ENCODE results near the gene CD300LB.
"Not testable (repeated sequence)": the region's sequence is repeated elsewhere in the genome, so short reads cannot be mapped to it uniquely, and the experiment has no call there.

Gene CD300LB

DNA sequence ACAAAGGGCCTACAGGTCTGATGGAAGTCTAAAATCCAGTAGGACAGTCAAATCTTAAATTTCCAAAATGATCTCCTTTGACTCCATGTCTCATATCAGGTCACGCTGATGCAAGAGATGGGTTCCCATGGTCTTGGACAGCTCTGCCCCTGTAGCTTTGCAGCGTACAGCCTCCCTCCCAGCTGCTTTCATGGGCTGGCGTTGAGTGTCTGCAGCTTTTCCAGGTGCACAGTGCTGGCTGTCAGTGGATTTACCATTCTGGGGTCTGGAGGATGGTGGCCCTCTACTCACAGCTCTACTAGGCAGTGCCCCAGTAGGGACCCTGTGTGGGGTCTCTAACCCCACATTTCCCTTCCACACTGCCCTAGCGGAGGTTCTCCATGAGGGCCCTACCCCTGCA is 43.0 kb downstream of the CD300LB start:
- DNase-seq, result not testable (repeated sequence)

DNA sequence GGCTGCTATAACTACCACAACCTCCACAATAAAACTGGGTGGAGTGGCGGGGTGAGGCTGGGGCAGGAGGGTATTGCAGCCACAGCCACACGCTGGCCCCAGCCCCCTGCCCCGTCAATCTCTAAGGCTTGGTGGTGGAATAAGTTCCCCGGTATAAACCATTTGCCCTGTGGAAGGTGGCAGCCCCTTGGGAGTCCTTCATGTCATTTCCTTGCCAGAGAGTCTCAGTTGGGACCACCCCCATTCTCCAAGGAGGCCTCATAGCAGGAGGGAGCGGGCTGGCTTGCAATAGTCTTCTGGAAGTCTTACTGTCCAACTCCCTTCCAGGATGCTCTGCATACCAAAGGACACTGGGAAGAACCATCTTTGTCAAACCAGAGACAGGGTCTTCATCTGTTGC is 45.4 kb downstream of the CD300LB start:
- DNase-seq, result no peak

DNA sequence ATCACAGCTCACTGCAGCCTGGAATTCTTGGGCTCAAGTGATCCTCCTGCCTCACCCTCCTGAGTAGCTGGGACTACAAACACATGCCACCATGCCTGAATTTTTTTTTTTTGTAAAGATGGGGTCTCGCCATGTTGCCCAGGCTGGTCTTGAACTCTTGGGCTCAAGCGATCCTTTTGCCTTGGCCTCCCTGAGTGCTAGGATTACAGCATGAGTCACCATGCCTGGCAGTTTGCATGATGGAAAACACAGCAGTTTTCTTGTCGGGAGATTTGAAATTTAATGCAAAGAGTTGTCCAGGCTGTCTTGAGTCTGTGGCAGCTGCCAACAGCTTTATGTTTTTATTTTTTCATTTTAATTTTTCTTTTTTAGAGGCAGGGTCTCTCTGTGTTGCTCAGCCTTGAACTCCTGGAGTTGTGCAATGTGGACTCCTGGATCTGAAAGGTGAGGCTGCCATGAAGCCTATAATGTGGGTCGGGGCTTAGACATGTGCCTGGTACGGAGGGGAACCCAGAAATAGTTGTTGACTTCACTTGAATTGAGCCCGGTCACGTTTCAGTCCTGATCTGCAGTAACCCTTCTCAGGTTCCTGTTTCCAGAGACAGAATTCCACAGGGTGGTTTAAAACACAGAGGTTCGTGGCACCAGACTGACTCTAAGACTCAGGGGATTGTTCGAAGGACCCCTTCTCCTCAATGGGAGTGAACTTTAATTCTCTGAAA is 46.1 kb downstream of the CD300LB start:
- no peak for DNase-seq

- DNase-seq, result no peak
Measured at GRCh38 chr17:74484066-74484465, 47.2 kb downstream of the CD300LB start.

GRCh38 chr17:74481621-74482020 is 49.7 kb downstream of the CD300LB start:
- no peak for DNase-seq

GRCh38 chr17:74480290-74480689 is 51.0 kb downstream of the CD300LB start:
- DNase-seq, result no peak

DNA sequence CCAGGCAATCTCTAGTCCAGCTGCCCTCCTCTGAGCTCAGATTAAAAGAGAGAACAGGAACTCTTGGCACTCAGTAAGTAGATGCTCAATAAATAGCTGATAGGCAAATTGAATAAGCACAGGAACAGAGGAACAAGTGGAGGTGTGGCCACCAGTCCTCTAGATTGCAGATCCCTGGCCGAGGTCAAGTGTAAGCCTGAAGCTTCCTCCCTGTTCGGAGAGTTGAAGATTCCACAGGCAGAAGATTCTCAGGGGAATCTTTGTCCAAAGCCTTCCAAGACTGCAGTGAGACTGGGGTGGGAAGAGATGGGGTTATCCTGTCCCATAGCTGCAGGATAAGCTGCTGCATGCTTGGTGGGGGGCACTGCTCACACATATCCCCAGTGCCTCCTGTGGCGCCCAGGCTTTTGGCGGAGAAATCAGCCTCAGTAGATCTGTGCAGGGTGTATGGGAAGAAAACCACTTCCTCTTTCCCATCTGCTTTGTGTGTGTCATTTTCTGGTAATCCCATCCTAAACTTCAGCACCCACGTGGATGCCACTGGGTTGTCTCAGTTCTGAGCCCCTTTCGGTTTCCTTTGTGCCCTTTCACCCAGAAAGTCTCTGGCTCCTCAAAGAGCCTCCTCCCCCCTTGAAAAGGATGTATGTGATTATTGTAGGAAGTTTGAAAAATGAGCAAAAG is 52.7 kb downstream of the CD300LB start:
- no peak for DNase-seq

DNA sequence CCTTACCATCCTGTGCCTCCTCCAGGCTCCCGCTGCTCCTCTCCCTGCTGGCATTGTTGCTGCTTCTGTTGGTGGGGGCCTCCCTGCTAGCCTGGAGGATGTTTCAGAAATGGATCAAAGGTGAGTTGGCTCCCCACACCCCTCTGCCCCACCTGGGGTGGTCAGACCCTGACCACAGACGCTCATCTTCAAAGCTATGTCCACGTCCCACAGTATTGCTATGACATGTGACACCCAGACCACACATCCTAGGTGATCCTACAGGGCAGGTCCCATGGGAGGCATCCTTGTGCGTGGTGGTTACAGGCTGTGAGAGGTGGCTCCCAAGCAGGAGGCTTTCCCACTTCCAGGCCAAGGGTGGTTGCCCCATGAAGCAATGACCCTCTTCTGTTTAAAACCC is 53.9 kb downstream of the CD300LB start:
- DNase-seq, result no peak

DNA sequence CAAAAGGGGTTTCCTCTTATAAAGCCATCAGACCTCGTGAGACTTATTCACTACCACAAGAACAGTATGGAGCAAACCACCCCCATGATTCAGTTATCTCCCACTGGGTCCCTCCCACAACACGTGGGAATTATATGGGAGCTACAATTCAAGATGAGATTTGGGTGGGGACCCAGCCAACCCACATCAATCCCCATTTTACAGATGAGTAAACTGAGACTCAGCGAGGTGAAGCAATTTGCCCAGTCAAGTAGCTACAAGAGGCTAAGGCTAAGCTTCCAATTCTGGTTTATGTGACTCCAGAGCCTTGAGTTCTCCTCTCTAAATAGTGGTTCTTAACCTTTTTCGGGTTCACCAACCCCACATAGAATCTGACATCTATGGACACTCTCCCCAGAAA is 56.1 kb downstream of the CD300LB start:
- no peak for DNase-seq

- no peak for DNase-seq
Measured at GRCh38 chr17:74474043-74474792, 57.1 kb downstream of the CD300LB start.

DNA sequence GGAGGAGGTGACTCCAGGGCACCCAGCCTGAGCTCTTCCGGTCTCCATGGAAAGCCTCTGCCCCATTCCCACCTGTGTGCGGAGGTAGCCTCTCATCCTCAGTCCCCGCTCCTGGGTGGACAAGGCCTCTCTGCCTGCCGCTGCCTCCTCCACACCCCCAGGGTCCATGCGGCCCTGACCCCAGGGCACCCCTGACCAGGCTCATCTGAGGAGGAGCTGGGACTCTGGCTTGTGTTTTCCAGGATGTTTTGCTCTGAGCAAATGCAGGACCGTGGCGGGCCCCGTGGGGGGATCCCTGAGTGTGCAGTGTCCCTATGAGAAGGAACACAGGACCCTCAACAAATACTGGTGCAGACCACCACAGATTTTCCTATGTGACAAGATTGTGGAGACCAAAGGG is 58.0 kb downstream of the CD300LB start:
- DNase-seq, result no peak

DNA sequence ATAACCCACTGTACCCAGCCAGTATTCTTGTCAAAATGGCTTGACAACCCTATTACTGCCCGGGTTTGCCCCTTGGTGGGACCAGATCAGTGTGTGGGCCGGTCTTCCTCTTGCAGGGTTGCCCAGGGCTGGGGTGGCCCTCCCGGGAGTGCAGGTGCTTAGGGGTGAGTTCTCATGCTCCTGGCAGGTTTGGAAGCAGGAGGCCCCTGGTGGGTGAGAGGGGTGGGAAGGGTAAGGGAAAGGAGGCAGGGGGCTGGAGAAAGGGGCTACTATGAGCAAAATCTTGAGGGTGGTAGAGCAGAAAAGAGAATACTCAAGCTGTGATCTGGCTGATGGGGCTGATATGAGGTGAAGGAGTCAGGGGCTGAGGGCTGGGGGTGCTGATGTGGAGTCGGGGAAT is 58.4 kb downstream of the CD300LB start:
- no peak for DNase-seq

- DNase-seq, result no peak
Measured at GRCh38 chr17:74471341-74471740, 59.9 kb downstream of the CD300LB start.
